GM19043 (cell line): ENCODE measurements around the gene NBAS.

Experiments used
- ATAC-seq: cut with Tn5 transposase; IDR thresholded peaks from one replicate; pipeline ENCODE4 v1.9.1; 2021; ENCODE audit warnings: low read depth; ENCODE audit not compliant: unreplicated experiment

The NBAS gene

GRCh38 chr2:15560988-15561573, at the start of gene NBAS:
Gene NBAS, minus strand, starts transcription at chr2:15561334. Its CDS starts 30 bp downstream, at chr2:15561304.
- peak; percentile 75 for ATAC-seq

- ATAC-seq, result no peak
These were observed 49.4 kb upstream of the NBAS start for GRCh38 chr2:15610430-15610952.

- ATAC-seq, result no peak
These were observed 48.4 kb upstream of the NBAS start for GRCh38 chr2:15609341-15610042.

GRCh38 chr2:15608392-15608761, 47.2 kb upstream of the NBAS start:
- ATAC-seq, result no peak

GRCh38 chr2:15607709-15608391, 46.7 kb upstream of the NBAS start:
- ATAC-seq, result no peak

- no peak for ATAC-seq
These were observed 45.6 kb upstream of the NBAS start for GRCh38 chr2:15606481-15607441.

GRCh38 chr2:15605721-15606120, 44.6 kb upstream of the NBAS start:
- no peak for ATAC-seq

GRCh38 chr2:15603948-15604347, 42.8 kb upstream of the NBAS start:
- ATAC-seq, result no peak

GRCh38 chr2:15603044-15603765, 42.1 kb upstream of the NBAS start:
- ATAC-seq, result no peak

GRCh38 chr2:15602393-15602792, 41.3 kb upstream of the NBAS start:
- no peak for ATAC-seq

GRCh38 chr2:15601681-15602080, 40.5 kb upstream of the NBAS start:
- ATAC-seq, result no peak

GRCh38 chr2:15599994-15600393, 38.9 kb upstream of the NBAS start:
- no peak for ATAC-seq

- no peak for ATAC-seq
These were observed 35.8 kb upstream of the NBAS start for GRCh38 chr2:15596968-15597367.

GRCh38 chr2:15596350-15596749, 35.2 kb upstream of the NBAS start:
- no peak for ATAC-seq

GRCh38 chr2:15595936-15596335, 34.8 kb upstream of the NBAS start:
- no peak for ATAC-seq

GRCh38 chr2:15595342-15595905, 34.3 kb upstream of the NBAS start:
- ATAC-seq, result no peak

- no peak for ATAC-seq
These were observed 33.4 kb upstream of the NBAS start for GRCh38 chr2:15594291-15595256.

- ATAC-seq, result no peak
These were observed 32.2 kb upstream of the NBAS start for GRCh38 chr2:15593327-15593705.
